GM12878 (cell line): ENCODE data around the gene SF3B6. TPM values are rescaled to one million over a fixed set of nuclear protein-coding genes. Genes with fewer than 3 reads are reported as not detected.

Experiments
- BCL11A ChIP-seq: IDR thresholded peaks from 2 replicates; pipeline ENCODE4 v1.6.1; 2011; ENCODE audit warnings: low read depth, low read length
- BCL3 ChIP-seq: IDR thresholded peaks from 2 replicates; pipeline ENCODE4 v1.6.1; 2011; ENCODE audit warnings: borderline replicate concordance, low read depth, mild to moderate bottlenecking, moderate library complexity, low read length; ENCODE audit not compliant: insufficient read depth, poor library complexity, severe bottlenecking
- CEBPZ ChIP-seq: fragments of 150-350 bp; IDR thresholded peaks from 2 replicates; pipeline ENCODE4 v1.6.1; 2016; ENCODE audit warnings: low read depth, low read length
- DPF2 ChIP-seq: fragments of 450-650 bp; IDR thresholded peaks from 2 replicates; pipeline ENCODE4 v1.6.1; 2017; ENCODE audit warnings: mild to moderate bottlenecking
- EED ChIP-seq: sonication (generic); IDR thresholded peaks from 2 replicates; pipeline ENCODE4 v1.6.1; 2016; ENCODE audit warnings: antibody characterized with exemption, low read depth
- FOXK2 ChIP-seq: fragments of 450-650 bp; IDR thresholded peaks from 2 replicates; pipeline ENCODE4 v1.6.1; 2017; ENCODE audit warnings: mild to moderate bottlenecking, moderate library complexity
- HCFC1 ChIP-seq: fragments of 150-350 bp; IDR thresholded peaks from 2 replicates; pipeline ENCODE4 v1.6.1; 2014; ENCODE audit warnings: low read length
- IKZF1 ChIP-seq: fragments of 450-650 bp; conservative IDR thresholded peaks from 2 replicates; pipeline ENCODE4 v1.6.1; 2017; ENCODE audit warnings: antibody characterized with exemption, mild to moderate bottlenecking
- IRF3 ChIP-seq: fragments of 450-650 bp; IDR thresholded peaks from 2 replicates; pipeline ENCODE4 v1.6.1; 2014; ENCODE audit warnings: mild to moderate bottlenecking
- MLLT1 ChIP-seq: fragments of 450-650 bp; IDR thresholded peaks from 2 replicates; pipeline ENCODE4 v1.6.1; 2016; ENCODE audit warnings: mild to moderate bottlenecking
- NBN ChIP-seq: fragments of 450-650 bp; IDR thresholded peaks from 2 replicates; pipeline ENCODE4 v1.6.1; 2016
- NFYA ChIP-seq: IDR thresholded peaks from 2 replicates; pipeline ENCODE4 v1.6.1; 2011; ENCODE audit warnings: low read depth, mild to moderate bottlenecking, low read length, improper control_type of control experiment, borderline replicate concordance
- NRF1 ChIP-seq: conservative IDR thresholded peaks from 2 replicates; pipeline ENCODE4 v1.6.1; 2011; ENCODE audit warnings: mild to moderate bottlenecking, low read depth, low read length, improper control_type of control experiment
- PAX8 ChIP-seq: fragments of 450-650 bp; IDR thresholded peaks from 2 replicates; pipeline ENCODE4 v1.6.1; 2017; ENCODE audit warnings: mild to moderate bottlenecking, moderate library complexity
- SIX5 ChIP-seq: IDR thresholded peaks from 2 replicates; pipeline ENCODE4 v1.6.1; 2011; ENCODE audit warnings: mild to moderate bottlenecking, low read depth, low read length, moderate library complexity; ENCODE audit not compliant: severe bottlenecking
- SKIL ChIP-seq: fragments of 450-650 bp; IDR thresholded peaks from 2 replicates; pipeline ENCODE4 v1.6.1; 2017; ENCODE audit warnings: mild to moderate bottlenecking, low read depth, inconsistent platforms; ENCODE audit not compliant: poor library complexity, severe bottlenecking
- SMAD5 ChIP-seq: IDR thresholded peaks from 2 replicates; pipeline ENCODE4 v1.6.1; 2016; ENCODE audit warnings: antibody characterized with exemption, low read depth
- SRF ChIP-seq, 2 experiments: IDR thresholded peaks; 2 replicates each; pipeline ENCODE4 v1.6.1; 2011; ENCODE audit warnings: low read depth in 2 of 2, low read length in 2 of 2, mild to moderate bottlenecking in 1 of 2, moderate library complexity in 1 of 2
- WRNIP1 ChIP-seq: IDR thresholded peaks from 2 replicates; pipeline ENCODE4 v1.6.1; 2011; ENCODE audit warnings: low read depth, low read length, improper control_type of control experiment, borderline replicate concordance
- ZSCAN29 ChIP-seq: fragments of 450-650 bp; IDR thresholded peaks from 2 replicates; pipeline ENCODE4 v1.6.1; 2017; ENCODE audit warnings: mild to moderate bottlenecking, moderate library complexity
- polyA plus RNA-seq, 11 experiments: library from polyadenylated mRNA; depleted of rRNA in 4 of 11; unstranded in 6 of 11; stranded (reverse) in 5 of 11; fragments of >200 nt; fragmentation: Nextera tagmentation in 4 of 11; fragmentation: Illumina TruSeq in 1 of 11; extraction: Ambion mirVana in 4 of 11; extraction: Trizol in 1 of 11; gene quantifications; 1 replicate in 1 of 11; 2 replicates in 10 of 11; pipeline versions ENCODE4 v1.2.1 to v1.2.3, GENCODE V29; 2011 to 2016; ENCODE audit warnings: inconsistent platforms in 2 of 11, missing spikeins in 2 of 11, low read depth in 1 of 11
- total RNA-seq, 4 experiments: library from RNA; depleted of rRNA in 3 of 4; stranded (reverse); fragments of >200 nt in 3 of 4; fragmentation: Illumina TruSeq in 1 of 4; extraction: Trizol in 1 of 4; gene quantifications; 2 replicates each; pipeline versions ENCODE4 v1.2.1 to v1.2.3, GENCODE V29; 2013 to 2021

The SF3B6 gene
- total and polyA plus RNA-seq, 10 of the 15 experiments (the other 5 are each of a cell fraction or from before 2014, with no cell fraction given), result 118 to 584 (median 270) TPM

GRCh38 chr2:24075915-24076848 is at the start of gene SF3B6 (continued):
- TF ChIP-seq CEBPZ (no peak), SRF (IDR thresholded peaks at IDR 0.05; ENCODE audit: low read depth in 2 of 2, low read length in 2 of 2) (peak; percentile 99 to 100), WRNIP1 (0 out of 2 replicates have a peak, but pooled peaks have one; percentile 93), FOXK2 (peak; percentile 93), DPF2 (peak; percentile 54; the same call in 1 of the 2 replicates), IKZF1 (peak; percentile 97), SIX5 (peak; percentile 78), PAX8 (no peak), ZSCAN29 (no peak), SMAD5 (peak; percentile 81; the same call in 1 of the 2 replicates), BCL3 (no peak), HCFC1 (peak; percentile 94), BCL11A (no peak), SKIL (peak; percentile 75), IRF3 (peak; percentile 54), EED (0 out of 2 replicates have a peak, but pooled peaks have one; percentile 33), NFYA (no peak), MLLT1 (peak; percentile 76; the same call in 1 of the 2 replicates), NRF1 (no peak; the same call in 1 of the 2 replicates), NBN (peak; percentile 98)
